NT2/D1 (cell line): ENCODE results near the gene OSBPL7.

ENCODE experiments used
- SUZ12 ChIP-seq: IDR thresholded peaks from 2 replicates; pipeline ENCODE4 v1.6.1; 2011; ENCODE audit not compliant: insufficient read length, insufficient read depth; ENCODE audit errors: extremely low read depth
- YY1 ChIP-seq: IDR thresholded peaks from 2 replicates; pipeline ENCODE4 v1.6.1; 2011; ENCODE audit not compliant: insufficient read length, insufficient read depth

DNA sequence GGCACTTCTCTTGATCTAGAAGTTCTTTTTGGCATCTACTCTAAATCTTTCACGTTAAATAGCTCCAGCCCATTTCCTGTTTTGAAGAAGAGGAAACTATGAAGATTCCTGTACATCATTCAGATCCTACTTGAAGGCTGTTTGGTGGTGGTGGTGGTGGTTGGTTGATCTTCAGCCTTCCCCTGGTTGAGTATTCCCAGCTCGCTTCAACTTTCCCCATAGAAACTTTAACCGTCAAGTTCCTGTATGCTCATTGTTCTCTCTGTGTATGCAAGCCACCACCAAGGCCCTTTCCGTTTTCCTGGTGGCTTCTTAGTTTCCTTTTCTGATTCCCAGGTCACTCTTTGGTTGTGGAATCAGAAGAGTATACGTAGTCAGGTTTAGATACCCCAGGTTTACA, 13.2 kb upstream of the OSBPL7 start:
- TF ChIP-seq YY1 (no peak), SUZ12 (no peak)
